ENCODE data around the gene HADHA.

DNA sequence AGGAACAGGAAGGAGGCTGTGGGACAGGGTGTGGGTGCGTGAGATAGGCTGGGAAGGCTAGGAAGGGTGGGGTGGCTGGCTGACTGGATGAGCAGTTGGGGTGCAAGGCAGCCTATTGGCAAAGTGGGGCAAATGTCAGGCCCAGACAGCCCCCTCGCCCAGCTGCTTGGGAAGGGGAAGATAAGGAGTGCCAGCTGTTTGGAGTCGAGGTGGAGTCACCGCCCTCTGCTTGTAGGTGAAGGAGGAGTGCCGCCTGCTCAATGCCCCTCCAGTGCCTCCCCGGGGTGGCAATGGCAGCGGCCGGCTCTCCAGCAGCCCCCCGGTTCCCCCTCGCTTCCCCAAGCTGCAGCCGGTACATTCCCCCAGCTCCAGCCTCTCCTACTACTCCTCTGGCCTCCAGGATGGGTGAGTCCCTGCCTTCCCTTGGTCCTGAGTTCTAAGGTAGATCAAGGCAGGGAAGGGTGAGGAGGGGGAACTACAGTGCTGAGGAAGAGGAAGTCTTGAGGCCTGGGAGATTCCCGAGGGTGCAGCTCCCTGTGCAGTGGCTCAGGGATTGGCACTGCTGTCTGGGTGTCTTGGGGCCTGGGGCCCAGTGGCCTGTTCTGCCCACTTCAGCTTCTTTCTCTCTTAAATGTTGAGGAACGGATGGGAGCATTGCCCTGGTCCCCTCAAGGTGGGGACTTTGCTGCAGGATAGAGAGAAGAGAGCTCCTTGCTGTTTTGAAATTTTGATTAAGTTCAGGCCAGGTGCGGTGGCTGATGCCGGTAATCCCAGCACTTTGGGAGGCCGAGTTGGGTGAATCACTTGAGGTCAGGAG lies 58.3 kb downstream of the HADHA start:
- TF ChIP-seq POLR2A (IDR thresholded peaks at IDR 0.05) (no peak), POLR2AphosphoS5 (IDR thresholded peaks at IDR 0.05) (no peak)
- TF ChIP-seq, protein P1, sequence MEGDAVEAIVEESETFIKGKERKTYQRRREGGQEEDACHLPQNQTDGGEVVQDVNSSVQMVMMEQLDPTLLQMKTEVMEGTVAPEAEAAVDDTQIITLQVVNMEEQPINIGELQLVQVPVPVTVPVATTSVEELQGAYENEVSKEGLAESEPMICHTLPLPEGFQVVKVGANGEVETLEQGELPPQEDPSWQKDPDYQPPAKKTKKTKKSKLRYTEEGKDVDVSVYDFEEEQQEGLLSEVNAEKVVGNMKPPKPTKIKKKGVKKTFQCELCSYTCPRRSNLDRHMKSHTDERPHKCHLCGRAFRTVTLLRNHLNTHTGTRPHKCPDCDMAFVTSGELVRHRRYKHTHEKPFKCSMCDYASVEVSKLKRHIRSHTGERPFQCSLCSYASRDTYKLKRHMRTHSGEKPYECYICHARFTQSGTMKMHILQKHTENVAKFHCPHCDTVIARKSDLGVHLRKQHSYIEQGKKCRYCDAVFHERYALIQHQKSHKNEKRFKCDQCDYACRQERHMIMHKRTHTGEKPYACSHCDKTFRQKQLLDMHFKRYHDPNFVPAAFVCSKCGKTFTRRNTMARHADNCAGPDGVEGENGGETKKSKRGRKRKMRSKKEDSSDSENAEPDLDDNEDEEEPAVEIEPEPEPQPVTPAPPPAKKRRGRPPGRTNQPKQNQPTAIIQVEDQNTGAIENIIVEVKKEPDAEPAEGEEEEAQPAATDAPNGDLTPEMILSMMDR (IDR thresholded peaks at IDR 0.05) = no peak

Measured in upper lobe of left lung (tissue), 4 donors.